Measurements from ENCODE around the gene TXLNB.

The TXLNB gene

GRCh38 chr6:139291813-139292619 is at the start of gene TXLNB:
Gene TXLNB (minus strand): TSS chr6:139291998. CDS start chr6:139288899, 3,099 bp downstream.
- peak; percentile 21 for DNase-seq

DNA sequence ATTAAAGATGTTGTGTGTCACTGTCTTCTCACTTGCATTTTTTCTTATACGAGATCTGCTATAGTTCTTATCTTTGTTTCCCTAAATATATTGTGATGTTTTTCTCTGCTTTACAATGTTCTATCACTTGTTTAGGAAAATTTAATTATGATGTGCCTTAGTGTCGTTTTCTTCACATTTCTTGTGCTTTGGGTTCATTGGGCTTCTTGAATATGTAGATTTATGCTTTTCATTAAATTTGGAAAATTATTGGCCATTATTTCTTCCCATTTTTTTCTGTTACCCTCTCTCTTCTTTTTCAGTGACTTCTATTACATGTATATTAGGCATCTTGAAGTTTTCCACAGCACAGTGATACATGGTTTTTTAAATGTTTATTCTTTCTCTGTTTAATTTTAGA is 49.3 kb upstream of the TXLNB start:
- DNase-seq, result no peak

GRCh38 chr6:139338795-139339194 is 47.0 kb upstream of the TXLNB start:
- no peak for DNase-seq

GRCh38 chr6:139337830-139338229 is 46.0 kb upstream of the TXLNB start:
- no peak for DNase-seq

DNA sequence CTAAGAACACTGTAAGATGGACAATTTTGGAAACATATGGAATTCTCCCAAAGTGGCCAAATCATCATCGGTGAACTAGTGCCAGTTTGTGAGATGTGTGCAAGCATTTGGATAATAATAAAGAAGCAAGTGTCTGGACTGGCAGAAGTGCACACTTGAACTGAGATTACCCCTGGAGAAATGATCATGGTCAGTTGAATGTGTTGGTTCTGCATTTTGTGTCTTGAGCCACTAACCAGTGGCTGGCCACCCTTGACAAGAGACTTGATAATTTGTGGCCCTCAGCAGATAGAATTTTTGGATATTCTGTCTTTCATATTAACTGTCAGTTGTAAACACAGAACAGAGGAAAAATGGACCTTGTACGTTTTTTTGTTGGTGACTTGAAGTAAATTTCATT is 45.2 kb upstream of the TXLNB start:
- no peak for DNase-seq

DNA sequence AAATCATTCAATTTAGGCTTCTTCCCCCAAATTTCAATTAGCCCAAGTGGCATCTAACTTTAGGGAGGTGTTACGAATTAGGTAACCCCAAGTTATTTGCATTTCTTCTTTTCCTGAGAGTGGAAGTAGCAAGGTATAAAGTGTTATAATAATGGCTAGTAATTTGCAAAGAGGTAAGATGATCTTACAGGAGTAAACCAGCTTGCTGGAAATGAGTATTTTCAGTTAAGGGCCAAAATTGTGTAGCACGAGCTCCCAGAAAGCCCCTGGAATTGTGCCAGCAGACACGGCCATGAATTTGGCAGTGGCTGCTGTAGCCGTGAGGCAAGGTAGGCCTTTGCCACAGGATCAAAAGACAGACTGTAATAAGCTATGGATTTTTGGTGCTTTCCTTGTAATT is 44.7 kb upstream of the TXLNB start:
- no peak for DNase-seq

DNA sequence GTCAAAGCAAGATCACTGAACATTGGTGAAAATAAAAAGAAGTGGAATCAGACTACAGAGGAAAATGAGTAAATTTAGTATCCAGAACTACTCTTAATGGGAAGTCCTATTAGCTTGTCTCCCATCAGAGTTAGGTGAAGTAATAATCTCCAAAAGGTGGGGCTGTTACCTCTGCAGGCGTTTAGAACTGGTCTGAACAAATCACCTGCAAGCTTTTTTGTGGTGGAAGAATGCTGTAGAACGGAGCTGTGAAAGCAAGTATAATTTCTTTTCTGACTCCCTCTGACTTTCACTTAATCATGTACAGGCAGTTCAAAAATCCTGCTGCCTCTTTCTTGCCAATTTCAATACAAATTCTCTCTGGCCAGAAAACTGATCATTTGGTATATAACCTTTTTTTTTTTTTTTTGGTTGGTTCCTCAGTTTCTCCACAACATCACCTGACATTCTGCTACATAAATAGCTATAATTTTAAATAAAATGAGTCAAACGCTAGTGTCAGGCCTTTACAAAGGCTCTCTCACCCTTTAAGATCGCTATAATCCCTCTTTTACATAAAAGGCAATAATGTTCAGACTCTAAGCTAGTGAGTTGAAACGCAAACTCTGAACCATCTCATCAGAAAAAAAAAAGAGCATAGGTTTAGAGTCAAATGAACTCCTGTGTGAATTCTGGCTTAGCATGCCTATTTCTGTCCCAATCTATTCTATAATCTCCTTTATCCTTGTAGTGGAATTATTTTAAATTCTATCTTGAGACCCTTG is 43.8 kb upstream of the TXLNB start:
- DNase-seq, result no peak

DNA sequence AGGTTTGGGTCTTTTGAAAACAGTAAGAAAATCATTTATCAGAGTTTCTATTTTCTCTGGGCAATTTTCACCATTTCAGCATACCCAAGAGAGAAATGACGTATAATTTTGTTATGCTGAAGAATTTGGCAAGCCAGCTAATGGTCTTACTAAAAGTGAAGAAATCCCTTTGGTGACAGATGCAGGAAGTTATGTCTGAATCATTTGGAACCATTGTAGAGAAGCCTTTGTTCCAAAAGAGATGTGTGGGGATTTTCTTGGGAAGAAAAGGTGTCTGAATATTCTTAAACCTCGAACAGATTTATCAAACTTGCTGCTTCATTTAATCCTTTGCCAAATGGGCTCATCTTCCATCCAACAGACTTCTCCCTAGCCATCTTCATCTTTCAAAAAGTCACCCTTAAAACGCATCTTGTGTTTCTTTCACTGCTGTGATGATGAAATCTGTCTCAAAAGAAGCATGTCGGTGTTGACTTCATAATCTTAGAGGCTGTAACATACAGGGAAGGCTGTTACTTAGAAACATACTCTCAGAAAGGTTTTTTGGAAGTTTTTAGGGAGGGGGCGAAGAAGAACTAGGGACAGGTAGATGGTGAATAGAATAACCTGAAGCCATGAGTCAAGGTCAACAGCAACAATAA is 43.1 kb upstream of the TXLNB start:
- no peak for DNase-seq

DNA sequence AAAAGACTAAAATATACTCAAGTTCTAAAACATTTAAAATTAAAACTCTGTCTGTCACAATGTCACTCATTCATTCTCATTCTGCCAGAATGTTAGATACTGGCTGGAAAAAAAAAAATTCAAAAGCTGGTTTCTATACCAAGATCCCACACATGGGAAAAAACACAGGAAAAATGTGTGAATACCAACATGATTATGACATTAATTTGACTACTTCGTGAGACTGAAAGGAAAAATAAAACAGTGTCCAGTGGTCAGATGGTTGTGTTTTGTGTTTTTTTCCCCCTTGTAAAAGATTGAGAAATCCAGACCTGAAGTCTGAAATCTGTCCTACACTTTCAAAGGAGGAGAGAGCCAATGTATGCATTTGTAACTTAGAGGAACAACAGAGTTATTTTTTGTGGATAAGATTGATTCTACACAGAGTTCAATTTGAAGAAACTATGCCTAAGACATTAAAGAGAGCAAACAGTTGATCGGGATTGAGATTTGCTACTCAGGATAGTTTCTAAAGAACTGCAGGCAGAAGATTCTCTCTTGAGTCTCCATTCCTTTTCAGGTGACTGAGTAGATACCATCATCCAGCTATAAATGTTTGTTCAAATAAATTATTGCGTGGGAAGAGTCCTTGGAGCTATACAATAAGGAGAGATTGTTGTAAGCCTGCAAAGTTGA is 39.2 kb upstream of the TXLNB start:
- no peak for DNase-seq

GRCh38 chr6:139330306-139330705 is 38.5 kb upstream of the TXLNB start:
- no peak for DNase-seq

DNA sequence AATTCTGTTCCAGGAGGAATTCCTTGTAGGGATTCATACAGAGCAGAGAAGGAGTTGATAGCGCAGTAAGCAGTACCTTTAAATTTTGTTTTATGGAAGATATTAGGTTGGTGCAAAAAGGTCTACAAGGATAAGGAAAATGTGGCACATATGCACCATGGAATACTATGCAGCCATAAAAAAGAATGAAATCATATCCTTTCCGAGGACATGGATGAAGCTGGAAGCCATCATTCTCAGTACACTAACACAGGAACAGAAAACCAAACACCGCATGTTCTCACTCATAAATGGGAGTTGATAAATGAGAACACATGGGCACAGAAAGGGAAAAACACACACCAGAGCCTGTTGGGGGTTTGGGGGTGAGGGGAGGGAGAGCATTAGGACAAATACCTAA is 37.4 kb upstream of the TXLNB start:
- no peak for DNase-seq

- DNase-seq, result no peak
Observed at GRCh38 chr6:139327038-139327437, 35.2 kb upstream of the TXLNB start.

GRCh38 chr6:139325686-139326085 is 33.9 kb upstream of the TXLNB start:
- no peak for DNase-seq

DNA sequence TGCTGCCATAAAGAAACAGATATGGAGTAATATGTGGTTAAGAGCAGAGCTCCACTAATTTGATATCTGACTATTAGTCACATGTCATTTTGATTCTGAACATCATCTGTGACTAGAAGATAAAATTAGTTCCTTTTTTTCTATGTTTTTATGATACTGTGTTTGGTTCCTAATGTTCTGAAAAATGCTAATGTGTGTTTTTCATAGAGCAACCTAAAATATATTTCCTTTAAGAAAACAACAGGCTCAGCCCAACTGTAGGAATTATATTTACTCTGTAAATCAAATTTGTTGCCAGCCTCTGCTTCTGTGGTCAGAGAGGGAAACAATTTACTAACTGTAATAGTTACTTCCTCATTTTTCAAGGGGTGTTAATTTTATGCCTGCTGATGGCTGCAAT is 33.3 kb upstream of the TXLNB start:
- DNase-seq, result no peak

DNA sequence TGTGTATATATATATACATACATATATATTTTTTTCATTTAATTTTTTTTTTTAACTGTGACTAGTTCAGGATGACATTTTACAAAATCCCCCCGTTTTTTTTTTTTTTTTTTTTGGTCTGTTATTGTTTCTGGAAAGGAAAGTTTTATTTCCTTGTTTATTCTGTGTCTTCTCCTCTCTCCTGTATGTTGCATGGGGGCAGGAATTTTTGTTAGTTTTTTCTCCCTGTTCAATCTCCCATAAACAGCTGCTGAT is 32.4 kb upstream of the TXLNB start:
- no peak for DNase-seq

GRCh38 chr6:139323511-139324300 is 31.9 kb upstream of the TXLNB start:
- no peak for DNase-seq

- no peak for DNase-seq
Observed at GRCh38 chr6:139320081-139320480, 28.3 kb upstream of the TXLNB start.

- no peak for DNase-seq
Observed at GRCh38 chr6:139316622-139317317, 25.0 kb upstream of the TXLNB start.

DNA sequence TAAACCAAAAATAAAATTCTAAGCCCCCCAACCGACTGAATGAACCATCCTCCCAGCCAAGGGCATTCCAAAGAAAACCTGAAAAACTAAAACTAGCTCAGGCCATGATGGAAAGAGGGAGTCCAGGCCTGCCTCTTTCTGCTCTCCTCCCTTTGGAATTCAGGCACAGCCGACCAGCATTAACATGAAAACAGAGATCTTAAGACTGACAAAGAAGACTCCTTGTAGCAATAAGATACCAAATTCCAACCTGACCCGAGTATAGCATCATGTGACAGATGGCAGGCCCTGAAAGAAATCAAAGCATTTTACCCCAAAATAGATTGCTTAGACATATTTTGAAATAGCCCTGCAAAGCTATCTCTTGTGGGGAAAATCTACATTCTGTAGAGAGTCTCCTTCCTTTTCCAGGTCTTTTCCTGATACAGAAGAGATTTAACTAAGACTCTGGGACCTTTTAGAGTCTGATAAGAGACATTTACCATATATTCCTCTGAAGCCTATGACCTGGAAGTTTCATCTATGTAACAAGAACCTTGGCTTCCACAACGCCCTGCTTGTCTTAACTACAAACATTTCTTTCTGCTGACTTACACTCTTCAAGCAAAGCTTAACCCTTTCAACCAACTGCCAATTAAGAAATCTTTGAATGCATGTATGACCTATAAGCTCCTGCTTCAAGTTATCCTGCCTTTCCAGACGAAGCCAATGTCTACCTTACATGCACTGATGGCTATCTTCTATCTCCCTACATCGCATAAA is 22.2 kb upstream of the TXLNB start:
- DNase-seq, result no peak

DNA sequence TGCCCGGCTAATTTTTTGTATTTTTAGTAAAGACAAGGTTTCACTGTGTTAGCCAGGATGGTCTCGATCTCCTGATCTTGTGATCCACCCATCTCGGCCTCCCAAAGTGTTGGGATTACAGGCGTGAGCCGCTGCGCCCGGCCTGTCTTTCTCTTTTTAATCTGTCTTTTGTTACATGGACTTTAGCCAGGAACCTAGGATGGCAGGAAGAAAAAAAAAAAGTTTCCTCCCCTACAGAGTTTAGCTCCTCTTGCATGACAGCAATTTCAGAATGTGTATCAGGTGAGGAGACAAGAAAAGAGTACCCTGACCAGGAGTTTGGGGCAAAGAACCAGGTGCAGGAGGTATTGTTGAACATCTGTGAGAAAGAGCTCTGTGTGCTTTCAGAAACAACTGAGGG is 21.4 kb upstream of the TXLNB start:
- no peak for DNase-seq

DNA sequence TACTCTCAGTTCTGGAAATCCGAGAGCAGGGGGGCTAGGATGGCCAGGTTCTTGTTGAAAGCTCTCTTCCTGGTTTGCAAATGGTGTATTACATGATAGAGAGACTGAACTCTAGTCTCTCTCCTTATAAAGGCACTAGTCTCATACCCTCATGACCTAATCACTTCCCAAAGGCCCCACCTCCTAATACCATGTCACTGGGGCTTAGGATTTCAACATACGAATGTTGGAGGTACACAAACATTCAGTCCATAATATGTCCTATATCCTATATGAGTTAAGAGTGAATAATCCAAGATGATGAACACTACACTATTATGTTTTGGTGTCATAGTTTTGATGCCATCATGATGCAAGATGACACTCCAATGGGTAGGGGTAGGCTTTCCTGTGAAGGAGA is 20.0 kb upstream of the TXLNB start:
- DNase-seq, result no peak
